ENCODE data around the gene RP9. TPM values are rescaled to one million over a fixed set of nuclear protein-coding genes. Genes with fewer than 3 reads are reported as not detected.

The RP9 gene
- polyA plus RNA-seq, 2 donors = 5.7 to 5.8 TPM

- Histone ChIP-seq H3K27ac (ENCODE audit: low read depth in 2 of 2, low read length in 1 of 2) (no peak overlapping the region), H3K9me3 (ENCODE audit: control insufficient read depth in 2 of 2, insufficient read depth in 1 of 2, low read depth in 1 of 2, low read length in 1 of 2) (peaks cover 0 to 5% of the 10 kb centered on the region in 2 donors), H3K4me1 (ENCODE audit: control insufficient read depth in 2 of 2, insufficient read depth in 2 of 2, low read length in 1 of 2) (no peaks in the 10 kb centered on the region), H3K27me3 (ENCODE audit: control insufficient read depth in 1 of 2, insufficient read depth in 2 of 2, low read length in 2 of 2) (no peaks in the 10 kb centered on the region), H3K4me3 (ENCODE audit: low read depth in 1 of 2, low read length in 2 of 2) (no peak overlapping the region), H3K36me3 (ENCODE audit: control insufficient read depth in 2 of 2, insufficient read depth in 2 of 2, low read length in 1 of 2) (no peaks in the 10 kb centered on the region)
- 57 to 63% methylated on average over 6 of the region's 6 CpGs for WGBS, 2 donors
Observed at GRCh38 chr7:33070831-33071230, 38.4 kb downstream of the RP9 start.

- no peaks in the 10 kb centered on the region for H3K27me3 ChIP-seq (ENCODE audit: control insufficient read depth in 1 of 2, insufficient read depth in 2 of 2, low read length in 2 of 2)
- WGBS, 2 donors = 94 to 98% methylated on average over 2 of the region's 2 CpGs
- peaks cover 0 to 5% of the 10 kb centered on the region in 2 donors for H3K9me3 ChIP-seq (ENCODE audit: control insufficient read depth in 2 of 2, insufficient read depth in 1 of 2, low read depth in 1 of 2, low read length in 1 of 2)
- no peak overlapping the region for H3K4me3 ChIP-seq (ENCODE audit: low read depth in 1 of 2, low read length in 2 of 2)
- H3K36me3 ChIP-seq (ENCODE audit: control insufficient read depth in 2 of 2, insufficient read depth in 2 of 2, low read length in 1 of 2) = no peaks in the 10 kb centered on the region
- no peaks in the 10 kb centered on the region for H3K4me1 ChIP-seq (ENCODE audit: control insufficient read depth in 2 of 2, insufficient read depth in 2 of 2, low read length in 1 of 2)
- no peak overlapping the region for H3K27ac ChIP-seq (ENCODE audit: low read depth in 2 of 2, low read length in 1 of 2)
Observed at GRCh38 chr7:33070277-33070676, 38.9 kb downstream of the RP9 start.

GRCh38 chr7:33067921-33068320 lies 41.3 kb downstream of the RP9 start:
- H3K4me1 ChIP-seq (ENCODE audit: control insufficient read depth in 2 of 2, insufficient read depth in 2 of 2, low read length in 1 of 2) = no peaks in the 10 kb centered on the region
- H3K4me3 ChIP-seq (ENCODE audit: low read depth in 1 of 2, low read length in 2 of 2) = no peak overlapping the region
- no peaks in the 10 kb centered on the region for H3K36me3 ChIP-seq (ENCODE audit: control insufficient read depth in 2 of 2, insufficient read depth in 2 of 2, low read length in 1 of 2)
- no peak overlapping the region for H3K27ac ChIP-seq (ENCODE audit: low read depth in 2 of 2, low read length in 1 of 2)
- H3K27me3 ChIP-seq (ENCODE audit: control insufficient read depth in 1 of 2, insufficient read depth in 2 of 2, low read length in 2 of 2) = no peaks in the 10 kb centered on the region
- WGBS, 2 donors = 75 to 82% methylated on average over 1 of the region's 1 CpG
- H3K9me3 ChIP-seq (ENCODE audit: control insufficient read depth in 2 of 2, insufficient read depth in 1 of 2, low read depth in 1 of 2, low read length in 1 of 2) = peaks cover 0 to 5% of the 10 kb centered on the region in 2 donors

DNA sequence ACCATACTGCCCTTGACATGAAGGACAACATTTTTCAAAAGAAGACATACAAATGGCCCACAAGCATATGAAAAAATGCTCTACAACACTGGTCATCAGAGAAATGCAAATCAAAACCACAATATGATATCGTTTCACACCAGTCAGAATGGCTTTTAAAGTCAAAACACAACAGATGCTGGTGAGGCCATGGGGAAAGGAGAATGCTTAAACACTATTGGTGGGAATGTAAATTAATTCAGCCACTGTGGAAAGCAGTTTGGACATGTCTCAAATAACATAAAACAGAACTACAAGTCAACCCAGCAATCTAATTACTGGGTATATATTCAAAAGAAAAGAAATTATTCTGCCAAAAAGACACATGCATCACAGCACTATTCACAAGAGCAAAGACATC lies 42.4 kb downstream of the RP9 start:
- no peaks in the 10 kb centered on the region for H3K36me3 ChIP-seq (ENCODE audit: control insufficient read depth in 2 of 2, insufficient read depth in 2 of 2, low read length in 1 of 2)
- 81 to 91% methylated on average over 1 of the region's 1 CpG for whole genome bisulfite sequencing, 2 donors
- no peak overlapping the region for H3K4me3 ChIP-seq (ENCODE audit: low read depth in 1 of 2, low read length in 2 of 2)
- no peaks in the 10 kb centered on the region for H3K4me1 ChIP-seq (ENCODE audit: control insufficient read depth in 2 of 2, insufficient read depth in 2 of 2, low read length in 1 of 2)
- H3K27ac ChIP-seq (ENCODE audit: low read depth in 2 of 2, low read length in 1 of 2) = no peak overlapping the region
- peaks cover 0 to 5% of the 10 kb centered on the region in 2 donors for H3K9me3 ChIP-seq (ENCODE audit: control insufficient read depth in 2 of 2, insufficient read depth in 1 of 2, low read depth in 1 of 2, low read length in 1 of 2)
- H3K27me3 ChIP-seq (ENCODE audit: control insufficient read depth in 1 of 2, insufficient read depth in 2 of 2, low read length in 2 of 2) = no peaks in the 10 kb centered on the region

DNA sequence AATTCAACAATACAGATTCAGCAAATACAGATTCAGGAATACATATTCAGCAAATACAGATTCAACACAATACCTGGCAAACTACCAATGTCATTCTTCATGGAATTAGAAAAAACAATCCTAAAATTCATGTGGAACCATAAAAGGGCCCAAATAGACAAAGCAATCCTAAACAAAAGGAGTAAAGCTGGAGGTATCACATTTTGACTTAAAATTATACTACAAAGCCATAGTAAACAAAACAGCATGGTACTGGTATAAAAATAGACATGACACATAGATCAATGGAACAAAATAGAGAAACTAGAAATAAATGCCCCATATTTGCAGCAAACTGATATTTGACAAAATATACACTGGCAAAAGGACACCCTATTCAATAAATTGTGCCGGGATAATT lies 43.2 kb downstream of the RP9 start:
- Histone ChIP-seq H3K9me3 (ENCODE audit: control insufficient read depth in 2 of 2, insufficient read depth in 1 of 2, low read depth in 1 of 2, low read length in 1 of 2) (peaks cover 0 to 5% of the 10 kb centered on the region in 2 donors), H3K4me3 (ENCODE audit: low read depth in 1 of 2, low read length in 2 of 2) (no peak overlapping the region), H3K36me3 (ENCODE audit: control insufficient read depth in 2 of 2, insufficient read depth in 2 of 2, low read length in 1 of 2) (no peaks in the 10 kb centered on the region), H3K27me3 (ENCODE audit: control insufficient read depth in 1 of 2, insufficient read depth in 2 of 2, low read length in 2 of 2) (no peaks in the 10 kb centered on the region), H3K27ac (ENCODE audit: low read depth in 2 of 2, low read length in 1 of 2) (no peak overlapping the region), H3K4me1 (ENCODE audit: control insufficient read depth in 2 of 2, insufficient read depth in 2 of 2, low read length in 1 of 2) (no peaks in the 10 kb centered on the region)
- 97 to 100% methylated on average over 1 of the region's 1 CpG for WGBS, 2 donors

- peak overlapping the region; percentile 94 to 98 for H3K27ac ChIP-seq (ENCODE audit: low read depth in 2 of 2, low read length in 1 of 2)
Observed at GRCh38 chr7:33062782-33063443, 46.3 kb downstream of the RP9 start.

GRCh38 chr7:33062023-33062781 lies 47.0 kb downstream of the RP9 start, which contains the start of gene NT5C3A:
Gene NT5C3A (minus strand): TSS chr7:33062776. CDS start chr7:33062705, 71 bp downstream.
- no peaks in the 10 kb centered on the region for H3K27me3 ChIP-seq (ENCODE audit: control insufficient read depth in 1 of 2, insufficient read depth in 2 of 2, low read length in 2 of 2)
- no peaks in the 10 kb centered on the region for H3K4me1 ChIP-seq (ENCODE audit: control insufficient read depth in 2 of 2, insufficient read depth in 2 of 2, low read length in 1 of 2)
- 0% methylated on average over 64 to 66 of the region's 66 CpGs for WGBS, 2 donors

More at GRCh38 chr7:33062782-33063443, 46.3 kb downstream of the RP9 start:
- no peaks in the 10 kb centered on the region for H3K27me3 ChIP-seq (ENCODE audit: control insufficient read depth in 1 of 2, insufficient read depth in 2 of 2, low read length in 2 of 2)
- H3K9me3 ChIP-seq (ENCODE audit: control insufficient read depth in 2 of 2, insufficient read depth in 1 of 2, low read depth in 1 of 2, low read length in 1 of 2) = no peaks in the 10 kb centered on the region
- no peaks in the 10 kb centered on the region for H3K4me1 ChIP-seq (ENCODE audit: control insufficient read depth in 2 of 2, insufficient read depth in 2 of 2, low read length in 1 of 2)
- H3K4me3 ChIP-seq (ENCODE audit: low read depth in 1 of 2, low read length in 2 of 2) = peak overlapping the region; percentile 69 to 99
- WGBS, 2 donors = 0 to 1% methylated on average over 50 of the region's 50 CpGs
- no peaks in the 10 kb centered on the region for H3K36me3 ChIP-seq (ENCODE audit: control insufficient read depth in 2 of 2, insufficient read depth in 2 of 2, low read length in 1 of 2)

GRCh38 chr7:33061282-33061937 lies 47.8 kb downstream of the RP9 start:
- no peaks in the 10 kb centered on the region for H3K27me3 ChIP-seq (ENCODE audit: control insufficient read depth in 1 of 2, insufficient read depth in 2 of 2, low read length in 2 of 2)
- peak overlapping the region in 1 of 2 donors; percentile 69 for H3K4me3 ChIP-seq (ENCODE audit: low read depth in 1 of 2, low read length in 2 of 2)
- no peaks in the 10 kb centered on the region for H3K4me1 ChIP-seq (ENCODE audit: control insufficient read depth in 2 of 2, insufficient read depth in 2 of 2, low read length in 1 of 2)
- no peaks in the 10 kb centered on the region for H3K9me3 ChIP-seq (ENCODE audit: control insufficient read depth in 2 of 2, insufficient read depth in 1 of 2, low read depth in 1 of 2, low read length in 1 of 2)
- H3K27ac ChIP-seq (ENCODE audit: low read depth in 2 of 2, low read length in 1 of 2) = no peak overlapping the region
- 16% methylated on average over 8 of the region's 8 CpGs for WGBS, 2 donors
- H3K36me3 ChIP-seq (ENCODE audit: control insufficient read depth in 2 of 2, insufficient read depth in 2 of 2, low read length in 1 of 2) = no peaks in the 10 kb centered on the region

More at GRCh38 chr7:33062023-33062781, 47.0 kb downstream of the RP9 start, which contains the start of gene NT5C3A:
- Histone ChIP-seq H3K9me3 (ENCODE audit: control insufficient read depth in 2 of 2, insufficient read depth in 1 of 2, low read depth in 1 of 2, low read length in 1 of 2) (no peaks in the 10 kb centered on the region), H3K27ac (ENCODE audit: low read depth in 2 of 2, low read length in 1 of 2) (peak within 1 kb of the TSS; percentile 94 to 98), H3K36me3 (ENCODE audit: control insufficient read depth in 2 of 2, insufficient read depth in 2 of 2, low read length in 1 of 2) (no peaks in the 10 kb centered on the region), H3K4me3 (ENCODE audit: low read depth in 1 of 2, low read length in 2 of 2) (peak within 1 kb of the TSS; percentile 69 to 99)

- Histone ChIP-seq H3K27ac (ENCODE audit: low read depth in 2 of 2, low read length in 1 of 2) (no peak overlapping the region), H3K4me3 (ENCODE audit: low read depth in 1 of 2, low read length in 2 of 2) (no peak overlapping the region), H3K36me3 (ENCODE audit: control insufficient read depth in 2 of 2, insufficient read depth in 2 of 2, low read length in 1 of 2) (no peaks in the 10 kb centered on the region), H3K4me1 (ENCODE audit: control insufficient read depth in 2 of 2, insufficient read depth in 2 of 2, low read length in 1 of 2) (no peaks in the 10 kb centered on the region), H3K27me3 (ENCODE audit: control insufficient read depth in 1 of 2, insufficient read depth in 2 of 2, low read length in 2 of 2) (no peaks in the 10 kb centered on the region), H3K9me3 (ENCODE audit: control insufficient read depth in 2 of 2, insufficient read depth in 1 of 2, low read depth in 1 of 2, low read length in 1 of 2) (no peaks in the 10 kb centered on the region)
- 49 to 50% methylated on average over 4 of the region's 4 CpGs for WGBS, 2 donors
Observed at GRCh38 chr7:33059635-33060034, 49.6 kb downstream of the RP9 start.

Measured in esophagus (tissue), 2 donors.